GM12878 (cell line): Measurements from ENCODE around the gene RER1. TPM values are rescaled to one million over a fixed set of nuclear protein-coding genes. Genes with fewer than 3 reads are reported as not detected.

Experiments used
- ATAC-seq: fragments of 200-7000 bp; cut with Tn5 transposase; 3 replicates; pipeline ENCODE4 v1.9.1; 2020; ENCODE audit warnings: mild to moderate bottlenecking, moderate library complexity
- BruUV-seq: library from RNA; stranded (reverse); fragments of 400-500 nt; replicated peaks from 2 replicates; lab custom pipeline; 2021; lab: Mats Ljungman, UMichigan
- CTCF ChIA-PET: fragments of 300-600 bp; sonication (Branson Sonifier 250); formaldehyde crosslinking; extraction: SDS; loops from one replicate; lab custom pipeline; 2021; ENCODE audit warnings: inconsistent platforms; lab: Yijun Ruan, JAX
- POLR2A ChIA-PET: fragments of 350-600 bp; formaldehyde crosslinking; extraction: SDS; loops from one replicate; lab custom pipeline; 2021; ENCODE audit warnings: inconsistent platforms; lab: Charles Lee
- RAD21 ChIA-PET: fragments of 300-600 bp; sonication (Branson Sonifier 250); formaldehyde crosslinking; loops from one replicate; lab custom pipeline; 2023; ENCODE audit warnings: antibody characterized with exemption; ENCODE audit not compliant: unreplicated experiment; lab: Charles Lee
- SMC1A ChIA-PET: fragments of 300-600 bp; sonication (Branson Sonifier 250); formaldehyde crosslinking; loops from one replicate; lab custom pipeline; 2023; ENCODE audit not compliant: unreplicated experiment, uncharacterized antibody; lab: Charles Lee
- DNase-seq: peaks from one replicate; pipeline ENCODE4 v3.0.0-alpha.2; 2011; ENCODE audit warnings: low read depth, low spot score
- FAIRE-seq: peaks from 3 replicates; lab custom pipeline; 2011; peaks lifted over from hg19 to GRCh38; lab: Jason Lieb, UNC
- H2AFZ ChIP-seq: 2 replicates; pipeline ENCODE4 v1.6.0; 2011; ENCODE audit warnings: low read depth, low read length, control low read depth; ENCODE audit not compliant: control insufficient read depth
- H3K27ac ChIP-seq: 2 replicates; pipeline ENCODE4 v1.5.1; 2011; ENCODE audit warnings: control low read depth; ENCODE audit not compliant: control insufficient read depth, insufficient read depth
- H3K27me3 ChIP-seq, 2 experiments: replicated peaks in 1 of 2; 2 replicates each; pipeline versions ENCODE4 v1.6.0 to v1.6.1; 2011; ENCODE audit warnings: low read length in 1 of 2; ENCODE audit not compliant: control insufficient read depth in 2 of 2, insufficient read depth in 2 of 2
- H3K36me3 ChIP-seq, 2 experiments: 2 replicates each; pipeline ENCODE4 v1.5.1; 2011; ENCODE audit warnings: low read length in 1 of 2; ENCODE audit not compliant: control insufficient read depth in 2 of 2, insufficient read depth in 2 of 2
- H3K4me1 ChIP-seq: 2 replicates; pipeline ENCODE4 v1.6.1; 2011; ENCODE audit warnings: mild to moderate bottlenecking, low read length, moderate library complexity, mixed read lengths; ENCODE audit not compliant: control insufficient read depth, insufficient read depth
- H3K4me2 ChIP-seq: 2 replicates; pipeline ENCODE4 v1.6.0; 2011; ENCODE audit warnings: control low read depth; ENCODE audit not compliant: control insufficient read depth, insufficient read depth
- H3K4me3 ChIP-seq: fragments of 200-600 bp; sonication (generic); 2 replicates; pipeline ENCODE4 v1.5.1; 2016
- H3K79me2 ChIP-seq: 2 replicates; pipeline ENCODE4 v1.6.0; 2011; ENCODE audit warnings: low read length; ENCODE audit not compliant: control insufficient read depth, insufficient read depth
- H3K9ac ChIP-seq: 2 replicates; pipeline ENCODE4 v1.8.0; 2011; ENCODE audit warnings: low read length, control low read depth, mixed read lengths; ENCODE audit not compliant: control insufficient read depth, insufficient read depth
- H3K9me3 ChIP-seq: replicated peaks from 3 replicates; pipeline ENCODE4 v1.5.1; 2011; ENCODE audit warnings: mild to moderate bottlenecking, low read length; ENCODE audit not compliant: control insufficient read depth, insufficient read depth
- H4K20me1 ChIP-seq: 2 replicates; pipeline ENCODE4 v1.6.0; 2011; ENCODE audit not compliant: control insufficient read depth, insufficient read depth
- ATF7 ChIP-seq: fragments of 450-650 bp; IDR thresholded peaks from 2 replicates; pipeline ENCODE4 v1.6.1; 2016; ENCODE audit warnings: low read depth, mild to moderate bottlenecking
- BCL3 ChIP-seq: IDR thresholded peaks from 2 replicates; pipeline ENCODE4 v1.6.1; 2011; ENCODE audit warnings: borderline replicate concordance, low read depth, mild to moderate bottlenecking, moderate library complexity, low read length; ENCODE audit not compliant: insufficient read depth, poor library complexity, severe bottlenecking
- BMI1 ChIP-seq: fragments of 450-650 bp; IDR thresholded peaks from 2 replicates; pipeline ENCODE4 v1.6.1; 2016; ENCODE audit warnings: mild to moderate bottlenecking, moderate library complexity, borderline replicate concordance
- CBX5 ChIP-seq: sonication (generic); IDR thresholded peaks from 2 replicates; pipeline ENCODE4 v1.6.1; 2016; ENCODE audit warnings: low read depth, moderate library complexity, mild to moderate bottlenecking, inconsistent platforms
- E4F1 ChIP-seq: fragments of 450-650 bp; IDR thresholded peaks from 2 replicates; pipeline ENCODE4 v1.6.1; 2018; ENCODE audit warnings: borderline replicate concordance, mild to moderate bottlenecking; ENCODE audit not compliant: partially characterized antibody
- JUND ChIP-seq: IDR thresholded peaks from 2 replicates; pipeline ENCODE4 v1.6.1; 2012; ENCODE audit warnings: low read depth, mild to moderate bottlenecking, low read length, improper control_type of control experiment, moderate library complexity
- NFYA ChIP-seq: IDR thresholded peaks from 2 replicates; pipeline ENCODE4 v1.6.1; 2011; ENCODE audit warnings: low read depth, mild to moderate bottlenecking, low read length, improper control_type of control experiment, borderline replicate concordance
- PAX8 ChIP-seq: fragments of 450-650 bp; IDR thresholded peaks from 2 replicates; pipeline ENCODE4 v1.6.1; 2017; ENCODE audit warnings: mild to moderate bottlenecking, moderate library complexity
- PBX3 ChIP-seq: IDR thresholded peaks from 2 replicates; pipeline ENCODE4 v1.6.1; 2011; ENCODE audit warnings: mild to moderate bottlenecking, low read depth, low read length, moderate library complexity; ENCODE audit not compliant: insufficient replicate concordance
- POLR2AphosphoS5 ChIP-seq: IDR thresholded peaks from 2 replicates; pipeline ENCODE4 v1.6.1; 2011; ENCODE audit warnings: mild to moderate bottlenecking, low read length, inconsistent platforms
- PRDM15 ChIP-seq: fragments of 450-650 bp; formaldehyde crosslinking; IDR thresholded peaks from 2 replicates; pipeline ENCODE4 v1.4.0; 2020; ENCODE audit warnings: mild to moderate bottlenecking, moderate library complexity
- STAT1 ChIP-seq: fragments of 450-650 bp; conservative IDR thresholded peaks from 2 replicates; pipeline ENCODE4 v1.6.1; 2014; ENCODE audit warnings: antibody characterized with exemption, mild to moderate bottlenecking
- WGBS: methylation state at CpG from one replicate; pipeline ENCODE4 v1.1.6; 2016; ENCODE audit warnings: low lambda C conversion rate; ENCODE audit not compliant: insufficient replicate concordance, insufficient coverage; ENCODE audit errors: missing lambda C conversion rate; 5-methylcytosine and 5-hydroxymethylcytosine counted together
- in situ Hi-C: fragments of 300-500 bp; cut with MboI; formaldehyde crosslinking; loops from 9 replicates; pipeline ENCODE4 v1.14.3; 2018; ENCODE audit warnings: mixed read lengths
- intact Hi-C: fragments of 100-400 bp; cut with micrococcal nuclease; formaldehyde crosslinking; loops from one replicate; pipeline ENCODE4 v1.14.2; 2022; ENCODE audit not compliant: unreplicated experiment
- polyA plus RNA-seq, 11 experiments: library from polyadenylated mRNA; depleted of rRNA in 4 of 11; unstranded in 6 of 11; stranded (reverse) in 5 of 11; fragments of >200 nt; fragmentation: Nextera tagmentation in 4 of 11; fragmentation: Illumina TruSeq in 1 of 11; extraction: Ambion mirVana in 4 of 11; extraction: Trizol in 1 of 11; gene quantifications; 1 replicate in 1 of 11; 2 replicates in 10 of 11; pipeline versions ENCODE4 v1.2.1 to v1.2.3, GENCODE V29; 2011 to 2016; ENCODE audit warnings: inconsistent platforms in 2 of 11, missing spikeins in 2 of 11, low read depth in 1 of 11
- total RNA-seq, 4 experiments: library from RNA; depleted of rRNA in 3 of 4; stranded (reverse); fragments of >200 nt in 3 of 4; fragmentation: Illumina TruSeq in 1 of 4; extraction: Trizol in 1 of 4; gene quantifications; 2 replicates each; pipeline versions ENCODE4 v1.2.1 to v1.2.3, GENCODE V29; 2013 to 2021

RER1 gene
- total and polyA plus RNA-seq, 10 of the 15 experiments (the other 5 are each of a cell fraction or from before 2014, with no cell fraction given), result 29.2 to 274 (median 136) TPM

- TF ChIP-seq CBX5 (no peak), PRDM15 (CRISPR knock-in tag) (no peak), BCL3 (no peak)
These were observed 27.7 kb upstream of the RER1 start (continued) for GRCh38 chr1:2363847-2364513.

GRCh38 chr1:2368053-2368744, 23.4 kb upstream of the RER1 start:
- Histone ChIP-seq H2AFZ (no peak overlapping the region), H3K4me1 (no peaks in the 10 kb centered on the region), H3K4me2 (no peak overlapping the region), H3K4me3 (no peak overlapping the region), H3K27ac (no peak overlapping the region), H3K9me3 (no peaks in the 10 kb centered on the region), H3K79me2 (no peaks in the 10 kb centered on the region), H3K27me3 (no peaks in the 10 kb centered on the region), H3K9ac (no peak overlapping the region), H3K36me3 (no peaks in the 10 kb centered on the region), H4K20me1 (no peaks in the 10 kb centered on the region)
- in situ Hi-C loops, result no loop called here
- ChIA-PET POLR2A (no interaction called here), RAD21 (no interaction called here), SMC1A (no interaction called here), CTCF (interaction anchor here (0.9 kb wide), 1 partner anchor 173 kb away, joined by 3 read pairs; the partner anchor contains the start of gene FAAP20)
- no peak for FAIRE-seq
- no TSS peak for BruUV-seq
- intact Hi-C loops, result no loop called here
- no peak for ATAC-seq
- WGBS, result 40% methylated on average over 8 of the region's 8 CpGs
- no peak for DNase-seq
- TF ChIP-seq ATF7, result no peak
- TF ChIP-seq NFYA, result no peak
- TF ChIP-seq STAT1, result no peak
- no peak for TF ChIP-seq PAX8
- no peak for TF ChIP-seq JUND
- TF ChIP-seq POLR2AphosphoS5, result no peak
- TF ChIP-seq E4F1, result no peak
- TF ChIP-seq BMI1, result no peak
- TF ChIP-seq PBX3, result no peak
